ENCODE measurements around the gene DPH3. TPM values are rescaled to one million over a fixed set of nuclear protein-coding genes. Genes with fewer than 3 reads are reported as not detected.

Gene DPH3
- total and polyA plus RNA-seq, 2 of the 8 experiments (the other 6 are each of a cell fraction or from before 2014, with no cell fraction given) = 9.8 to 40.1 TPM

GRCh38 chr3:16255326-16255725 is 9.4 kb downstream of the DPH3 start:
- DNase-seq (ENCODE audit: low read depth in 1 of 2, low spot score in 2 of 2) (no peak), FAIRE-seq (no peak)
- H4K5ac ChIP-seq (ENCODE audit: insufficient read length, low read depth, low read length) = no peak overlapping the region
- no peak overlapping the region for H4K8ac ChIP-seq (ENCODE audit: extremely low read depth, insufficient read depth, low read length)
- H4K20me1 ChIP-seq (replicated peaks in 1 of 2; ENCODE audit: control insufficient read depth in 1 of 2, insufficient read depth in 2 of 2, low read length in 2 of 2) = no peaks in the 10 kb centered on the region
- no peak overlapping the region for H2AK5ac ChIP-seq (ENCODE audit: low read depth, low read length)
- no peaks in the 10 kb centered on the region for H3K9me3 ChIP-seq (ENCODE audit: insufficient read depth in 2 of 2, low read depth in 1 of 2, low read length in 1 of 2)
- H3K79me1 ChIP-seq (ENCODE audit: low read depth, low read length) = no peaks in the 10 kb centered on the region
- H4K91ac ChIP-seq (replicated peaks; ENCODE audit: insufficient read length, low read length) = no peak overlapping the region
- no peak overlapping the region for H2BK120ac ChIP-seq (replicated peaks; ENCODE audit: low read depth, low read length)
- H3K4ac ChIP-seq (replicated peaks; ENCODE audit: insufficient read length, low read depth, low read length) = no peak overlapping the region
- no peaks in the 10 kb centered on the region for H3K79me2 ChIP-seq (ENCODE audit: control insufficient read depth in 1 of 2, insufficient read depth in 2 of 2, low read length in 2 of 2)
- no peak overlapping the region for H3K9ac ChIP-seq (replicated peaks in 1 of 4; ENCODE audit: extremely low read depth in 1 of 4, low read depth in 3 of 4, low read length in 3 of 4)
- no peaks in the 10 kb centered on the region for H3K23me2 ChIP-seq (ENCODE audit: low read depth, low read length)
- no peak overlapping the region for H3K18ac ChIP-seq (ENCODE audit: extremely low read depth, low read length)
- H3K56ac ChIP-seq (replicated peaks; ENCODE audit: insufficient read length, low read depth, low read length) = no peak overlapping the region
- no peak overlapping the region for H3K4me3 ChIP-seq (ENCODE audit: extremely low read depth in 1 of 4, insufficient read depth in 2 of 4, low read depth in 3 of 4, low read length in 4 of 4)
- WGBS, 2 experiments (ENCODE audit: extremely low coverage in 1 of 2, insufficient coverage in 1 of 2, insufficient read length in 1 of 2, insufficient replicate concordance in 2 of 2, low coverage in 1 of 2, low lambda C conversion rate in 2 of 2, missing lambda C conversion rate in 1 of 2) = 73% methylated on average over 3 of the region's 3 CpGs; no CpG with 5 or more reads in 1 of the 2 experiments
- peaks cover 0 to 11% (median under 1%) of the 10 kb centered on the region in 4 experiments; a peak in 5 of 8 replicates for H3K36me3 ChIP-seq (ENCODE audit: control insufficient read depth in 2 of 4, insufficient read depth in 4 of 4, low read length in 3 of 4)
- H3K14ac ChIP-seq (ENCODE audit: insufficient read length) = no peak overlapping the region
- H2BK5ac ChIP-seq (ENCODE audit: low read depth, low read length) = no peak overlapping the region
- H3K27me3 ChIP-seq (replicated peaks in 1 of 4; ENCODE audit: control insufficient read depth in 3 of 4, extremely low read depth in 1 of 4, insufficient read depth in 3 of 4, low read length in 3 of 4) = no peaks in the 10 kb centered on the region
- ChIA-PET CTCF (ENCODE audit: partially characterized antibody) (interaction anchor here (0.8 to 2.1 kb wide), 5 partner anchors 8 to 605 kb away, joined by 3 to 6 read pairs (median 4); no protein-coding TSS in a partner anchor), POLR2A (ENCODE audit: partially characterized antibody) (interaction anchor here (0.9 to 2.7 kb wide), 2 partner anchors 9 to 12 kb away, joined by 3 to 10 read pairs; partner anchors contain the start of genes DPH3 and OXNAD1)
- H2BK20ac ChIP-seq (ENCODE audit: low read length) = no peak overlapping the region
- no peak overlapping the region for H2BK15ac ChIP-seq (ENCODE audit: low read length)
- H3K23ac ChIP-seq (ENCODE audit: insufficient read length) = no peak overlapping the region
- no peak overlapping the region for H2AFZ ChIP-seq (ENCODE audit: low read length)
- H3K27ac ChIP-seq (ENCODE audit: low read depth, low read length) = no peak overlapping the region
- no peak overlapping the region for H3K4me2 ChIP-seq (ENCODE audit: insufficient read depth in 1 of 2, low read depth in 2 of 2, low read length in 2 of 2)
- H2BK12ac ChIP-seq (ENCODE audit: low read depth, low read length) = no peak overlapping the region
- H3K4me1 ChIP-seq (replicated peaks in 1 of 4; ENCODE audit: control insufficient read depth in 3 of 4, insufficient read depth in 4 of 4, low read length in 3 of 4) = no peaks in the 10 kb centered on the region
- TF ChIP-seq E2F6 (IDR thresholded peaks at IDR 0.05) = no peak
- TF ChIP-seq POLR2A (IDR thresholded peaks at IDR 0.05; ENCODE audit: control extremely low read depth in 1 of 2, low read depth in 2 of 2, low read length in 2 of 2) = no peak
- TF ChIP-seq TBP (IDR thresholded peaks at IDR 0.05; ENCODE audit: low read depth, low read length) = no peak
- no peak for TF ChIP-seq SP2 (IDR thresholded peaks at IDR 0.05; ENCODE audit: low read length)
- TF ChIP-seq, protein P1, sequence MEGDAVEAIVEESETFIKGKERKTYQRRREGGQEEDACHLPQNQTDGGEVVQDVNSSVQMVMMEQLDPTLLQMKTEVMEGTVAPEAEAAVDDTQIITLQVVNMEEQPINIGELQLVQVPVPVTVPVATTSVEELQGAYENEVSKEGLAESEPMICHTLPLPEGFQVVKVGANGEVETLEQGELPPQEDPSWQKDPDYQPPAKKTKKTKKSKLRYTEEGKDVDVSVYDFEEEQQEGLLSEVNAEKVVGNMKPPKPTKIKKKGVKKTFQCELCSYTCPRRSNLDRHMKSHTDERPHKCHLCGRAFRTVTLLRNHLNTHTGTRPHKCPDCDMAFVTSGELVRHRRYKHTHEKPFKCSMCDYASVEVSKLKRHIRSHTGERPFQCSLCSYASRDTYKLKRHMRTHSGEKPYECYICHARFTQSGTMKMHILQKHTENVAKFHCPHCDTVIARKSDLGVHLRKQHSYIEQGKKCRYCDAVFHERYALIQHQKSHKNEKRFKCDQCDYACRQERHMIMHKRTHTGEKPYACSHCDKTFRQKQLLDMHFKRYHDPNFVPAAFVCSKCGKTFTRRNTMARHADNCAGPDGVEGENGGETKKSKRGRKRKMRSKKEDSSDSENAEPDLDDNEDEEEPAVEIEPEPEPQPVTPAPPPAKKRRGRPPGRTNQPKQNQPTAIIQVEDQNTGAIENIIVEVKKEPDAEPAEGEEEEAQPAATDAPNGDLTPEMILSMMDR (IDR thresholded peaks at IDR 0.05; ENCODE audit: control extremely low read depth in 1 of 3, insufficient read depth in 1 of 3, low read depth in 1 of 3, low read length in 3 of 3) = no peak
- TF ChIP-seq CEBPB (IDR thresholded peaks at IDR 0.05; ENCODE audit: low read depth, low read length) = no peak
- TF ChIP-seq SRF (IDR thresholded peaks at IDR 0.05; ENCODE audit: low read depth, low read length) = no peak
- no peak for TF ChIP-seq BCL11A (IDR thresholded peaks at IDR 0.05; ENCODE audit: low read depth in 2 of 2, low read length in 2 of 2)
- no peak for TF ChIP-seq TEAD4 (IDR thresholded peaks at IDR 0.05; ENCODE audit: low read depth, low read length)
- TF ChIP-seq EP300 (IDR thresholded peaks at IDR 0.05; ENCODE audit: borderline replicate concordance in 1 of 2, low read depth in 2 of 2, low read length in 2 of 2) = no peak
- no peak for TF ChIP-seq SP1 (IDR thresholded peaks at IDR 0.05; ENCODE audit: low read depth, low read length)
- TF ChIP-seq CREB1 (IDR thresholded peaks at IDR 0.05) = no peak
- no peak for TF ChIP-seq JUND (IDR thresholded peaks at IDR 0.05; ENCODE audit: low read length)
